ENCODE measurements around the gene OR52I2.

The OR52I2 gene

DNA sequence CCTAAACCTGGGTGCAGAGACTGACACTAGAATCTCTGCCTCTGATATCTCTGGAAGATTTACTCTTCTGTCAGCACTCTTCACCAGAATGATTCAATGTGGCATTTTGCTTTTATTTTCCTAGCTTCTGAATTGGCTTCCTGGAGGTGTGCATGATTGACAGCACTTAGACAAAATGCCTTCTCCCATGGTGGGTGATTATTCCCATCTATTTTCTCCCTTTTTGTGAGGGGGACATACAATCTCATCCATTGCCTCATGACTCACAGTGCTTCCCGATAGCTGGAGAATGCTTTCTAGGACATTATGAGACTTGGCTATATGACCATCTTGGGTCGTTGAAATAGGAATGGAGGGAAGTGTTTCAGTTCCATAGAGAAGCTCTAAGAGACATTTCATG lies 30.4 kb downstream of the OR52I2 start:
- TF ChIP-seq POLR2A (IDR thresholded peaks at IDR 0.05; ENCODE audit: extremely low read depth, insufficient read length) = no peak
- no peak overlapping the region for H3K4me3 ChIP-seq (ENCODE audit: low read depth, low read length)
- no peak for DNase-seq (ENCODE audit: low read depth)

DNA sequence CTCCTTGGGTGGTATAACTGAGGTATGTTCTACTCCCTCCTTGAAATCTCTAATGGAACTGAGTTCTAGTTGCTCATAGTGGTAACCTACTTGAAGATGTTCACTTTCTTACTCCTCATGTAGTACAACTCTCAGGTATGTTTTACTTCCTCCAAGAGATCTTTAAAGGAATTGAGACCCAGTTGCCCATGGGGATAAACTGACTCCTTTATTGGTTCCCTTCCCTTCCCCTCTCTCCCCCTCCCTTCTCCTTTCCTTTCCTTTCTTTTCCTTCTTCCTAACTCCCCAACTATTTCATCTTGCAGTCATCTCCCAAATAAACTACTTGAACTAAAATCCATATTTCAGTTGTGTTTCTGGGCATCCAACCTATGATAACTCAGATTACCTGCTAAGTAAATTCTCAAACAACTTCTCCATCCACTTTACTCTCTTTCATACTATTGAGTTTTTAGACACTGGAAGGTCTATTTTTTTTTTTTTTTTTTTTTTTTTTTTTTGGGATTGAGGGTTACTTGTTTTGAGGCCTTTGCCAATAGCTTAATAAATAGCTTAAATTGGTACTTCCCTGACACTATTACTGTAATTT lies 34.4 kb downstream of the OR52I2 start:
- DNase-seq (ENCODE audit: low read depth) = no peak
- TF ChIP-seq, protein P1, sequence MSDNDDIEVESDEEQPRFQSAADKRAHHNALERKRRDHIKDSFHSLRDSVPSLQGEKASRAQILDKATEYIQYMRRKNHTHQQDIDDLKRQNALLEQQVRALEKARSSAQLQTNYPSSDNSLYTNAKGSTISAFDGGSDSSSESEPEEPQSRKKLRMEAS (IDR thresholded peaks at IDR 0.05; ENCODE audit: low read depth, low read length) = no peak
- TF ChIP-seq MYC (IDR thresholded peaks at IDR 0.05; ENCODE audit: low read depth, low read length) = no peak
- no peak for TF ChIP-seq POLR2A (IDR thresholded peaks at IDR 0.05; ENCODE audit: extremely low read depth, insufficient read length)
- TF ChIP-seq, protein P2, sequence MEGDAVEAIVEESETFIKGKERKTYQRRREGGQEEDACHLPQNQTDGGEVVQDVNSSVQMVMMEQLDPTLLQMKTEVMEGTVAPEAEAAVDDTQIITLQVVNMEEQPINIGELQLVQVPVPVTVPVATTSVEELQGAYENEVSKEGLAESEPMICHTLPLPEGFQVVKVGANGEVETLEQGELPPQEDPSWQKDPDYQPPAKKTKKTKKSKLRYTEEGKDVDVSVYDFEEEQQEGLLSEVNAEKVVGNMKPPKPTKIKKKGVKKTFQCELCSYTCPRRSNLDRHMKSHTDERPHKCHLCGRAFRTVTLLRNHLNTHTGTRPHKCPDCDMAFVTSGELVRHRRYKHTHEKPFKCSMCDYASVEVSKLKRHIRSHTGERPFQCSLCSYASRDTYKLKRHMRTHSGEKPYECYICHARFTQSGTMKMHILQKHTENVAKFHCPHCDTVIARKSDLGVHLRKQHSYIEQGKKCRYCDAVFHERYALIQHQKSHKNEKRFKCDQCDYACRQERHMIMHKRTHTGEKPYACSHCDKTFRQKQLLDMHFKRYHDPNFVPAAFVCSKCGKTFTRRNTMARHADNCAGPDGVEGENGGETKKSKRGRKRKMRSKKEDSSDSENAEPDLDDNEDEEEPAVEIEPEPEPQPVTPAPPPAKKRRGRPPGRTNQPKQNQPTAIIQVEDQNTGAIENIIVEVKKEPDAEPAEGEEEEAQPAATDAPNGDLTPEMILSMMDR (IDR thresholded peaks at IDR 0.05; ENCODE audit: low read depth, low read length) = no peak
- H3K4me3 ChIP-seq (ENCODE audit: low read depth, low read length) = no peak overlapping the region

DNA sequence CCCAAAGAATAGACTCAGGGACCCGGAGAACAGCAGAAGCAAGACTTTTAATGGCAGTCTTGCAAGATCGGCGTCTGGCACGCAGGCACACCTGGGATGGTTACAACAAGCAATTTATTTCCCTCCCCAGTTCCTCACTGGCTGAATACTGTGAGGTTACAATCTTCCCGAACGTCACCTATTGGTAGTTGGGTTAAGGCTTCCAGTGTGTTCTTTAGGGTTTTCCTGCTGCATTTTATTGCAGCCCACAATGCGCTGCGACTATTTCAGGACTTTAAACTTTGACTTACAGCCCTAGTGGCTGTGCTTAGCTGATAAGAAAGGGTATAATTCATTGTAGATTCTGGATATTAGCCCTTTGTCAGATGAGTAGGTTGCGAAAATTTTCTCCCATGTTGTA lies 38.0 kb downstream of the OR52I2 start:
- DNase-seq (ENCODE audit: low read depth) = no peak

DNA sequence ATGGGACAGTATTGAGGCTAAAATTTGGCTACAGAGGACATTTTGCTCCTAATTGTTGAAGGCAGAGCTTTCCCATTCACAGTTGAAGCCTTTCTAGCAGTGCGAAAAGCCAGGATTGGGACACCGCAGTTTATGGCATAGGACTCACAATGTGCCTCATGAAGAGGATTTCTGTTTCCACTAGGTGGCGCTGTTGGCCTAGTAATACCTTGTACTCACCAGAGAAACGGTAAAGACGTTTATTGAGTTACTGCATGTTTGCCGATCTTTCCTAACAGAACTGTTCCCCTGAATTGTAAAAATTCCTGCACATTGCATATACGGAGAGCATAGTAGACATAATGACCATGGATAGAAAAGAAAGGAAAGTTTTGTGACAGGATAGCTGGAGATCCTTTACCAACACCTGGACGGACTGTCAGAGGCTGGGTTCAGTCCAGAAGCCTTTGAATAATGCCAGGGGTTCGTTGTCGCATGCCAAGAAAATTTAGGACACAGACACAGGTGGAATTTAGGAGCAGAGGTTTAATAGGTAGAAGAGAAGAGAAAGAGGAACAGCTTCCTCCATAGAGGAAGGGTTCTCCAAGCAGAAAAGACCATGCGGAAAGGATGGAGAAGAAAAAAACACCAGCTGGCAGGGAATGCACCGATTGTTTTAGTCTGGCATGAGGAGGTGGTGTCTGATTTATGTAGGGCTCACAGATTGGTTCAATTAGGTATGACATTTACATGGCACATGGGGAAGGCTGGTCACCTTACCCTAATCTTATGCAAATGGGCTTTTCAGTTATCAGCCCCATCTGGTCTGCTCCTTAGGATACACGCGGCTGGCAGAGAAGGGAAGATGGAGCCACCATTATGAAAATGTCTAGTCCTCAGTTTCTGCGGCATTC lies 44.9 kb downstream of the OR52I2 start:
- TF ChIP-seq, protein P2 (IDR thresholded peaks at IDR 0.05; ENCODE audit: low read depth, low read length) = peak; percentile 57
- TF ChIP-seq, protein P1 (IDR thresholded peaks at IDR 0.05; ENCODE audit: low read depth, low read length) = no peak
- DNase-seq (ENCODE audit: low read depth) = peak; percentile 79
- no peak overlapping the region for H3K4me3 ChIP-seq (ENCODE audit: low read depth, low read length)

More for the DNA sequence above, 38.0 kb downstream of the OR52I2 start:
- TF ChIP-seq MYC (IDR thresholded peaks at IDR 0.05; ENCODE audit: low read depth, low read length) (no peak), POLR2A (IDR thresholded peaks at IDR 0.05; ENCODE audit: extremely low read depth, insufficient read length) (no peak)
- TF ChIP-seq, protein P1 (IDR thresholded peaks at IDR 0.05; ENCODE audit: low read depth, low read length) = no peak
- TF ChIP-seq, protein P2 (IDR thresholded peaks at IDR 0.05; ENCODE audit: low read depth, low read length) = no peak
- H3K4me3 ChIP-seq (ENCODE audit: low read depth, low read length) = no peak overlapping the region

DNA sequence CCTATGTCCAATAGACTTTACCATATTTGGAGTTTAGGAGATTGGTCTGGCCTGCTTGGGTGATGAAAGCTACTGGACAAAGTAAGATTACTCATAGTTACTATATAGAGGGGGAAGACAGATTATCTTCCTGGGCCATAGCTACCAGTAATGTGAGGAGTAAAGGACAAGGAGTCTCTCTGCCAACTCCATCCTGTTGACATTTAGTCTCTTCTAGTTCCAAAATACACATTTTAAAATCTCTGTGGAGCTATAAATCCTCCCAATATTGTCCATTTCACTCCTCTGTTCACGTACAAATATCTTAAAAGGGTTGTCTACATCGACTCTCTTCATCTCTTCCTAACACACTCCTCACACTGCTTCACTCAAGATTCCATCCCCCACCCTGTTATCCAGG lies 54.6 kb downstream of the OR52I2 start:
- DNase-seq (ENCODE audit: low read depth) = no peak
- TF ChIP-seq, protein P2 (IDR thresholded peaks at IDR 0.05; ENCODE audit: low read depth, low read length) = no peak
- TF ChIP-seq MYC (IDR thresholded peaks at IDR 0.05; ENCODE audit: low read depth, low read length) (no peak), POLR2A (IDR thresholded peaks at IDR 0.05; ENCODE audit: extremely low read depth, insufficient read length) (no peak)
- TF ChIP-seq, protein P1 (IDR thresholded peaks at IDR 0.05; ENCODE audit: low read depth, low read length) = no peak
- no peak overlapping the region for H3K4me3 ChIP-seq (ENCODE audit: low read depth, low read length)

DNA sequence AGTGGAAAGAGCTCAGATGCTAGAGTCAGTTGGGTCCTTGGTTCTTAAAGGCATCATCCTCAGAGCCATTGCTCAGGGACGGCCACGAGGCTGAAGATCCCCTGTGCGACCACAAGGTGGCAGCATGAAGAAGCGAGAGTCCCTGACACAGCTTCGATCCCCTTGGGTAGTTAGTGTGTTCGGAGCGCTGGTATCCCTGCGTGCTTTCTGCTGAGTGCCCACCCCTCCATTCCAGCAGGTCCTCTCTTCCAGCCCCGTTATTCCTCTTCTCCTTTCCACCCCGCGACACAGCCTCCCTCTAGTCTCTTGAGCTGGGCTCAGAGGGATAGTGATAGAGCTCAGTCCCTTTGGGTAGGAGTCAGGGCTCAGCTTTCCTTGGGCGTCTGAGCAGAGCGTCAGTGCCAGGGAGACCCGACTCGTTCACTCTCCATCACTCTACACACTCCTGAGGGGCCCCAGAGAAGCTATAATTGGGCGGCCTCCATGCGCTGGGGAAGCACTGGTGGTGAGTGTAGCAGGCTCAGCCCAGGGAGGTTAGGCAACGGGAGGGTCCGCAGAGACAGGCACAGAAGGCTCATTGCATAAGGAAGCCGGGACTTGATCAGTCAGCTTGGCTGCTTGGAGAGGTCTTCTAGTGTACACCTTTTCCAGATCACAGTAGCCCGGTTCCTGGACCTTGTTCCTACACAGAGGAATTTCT lies 55.6 kb downstream of the OR52I2 start, which contains the start of gene OR51D1:
OR51D1 (plus strand) TSS at position 516 of the 700 bp plus-strand sequence. CDS start 2,314 bp downstream, outside the sequence.
- no peak within 1 kb of the TSS for H3K4me3 ChIP-seq (ENCODE audit: low read depth, low read length)
- TF ChIP-seq MYC (IDR thresholded peaks at IDR 0.05; ENCODE audit: low read depth, low read length) (peak; percentile 80), POLR2A (IDR thresholded peaks at IDR 0.05; ENCODE audit: extremely low read depth, insufficient read length) (no peak)
- TF ChIP-seq, protein P1 (IDR thresholded peaks at IDR 0.05; ENCODE audit: low read depth, low read length) = peak; percentile 77
- TF ChIP-seq, protein P2 (IDR thresholded peaks at IDR 0.05; ENCODE audit: low read depth, low read length) = peak; percentile 87
- peak; percentile 68 for DNase-seq (ENCODE audit: low read depth)
